Measurements from ENCODE around the gene SFRP4. TPM values are rescaled to one million over a fixed set of nuclear protein-coding genes. Genes with fewer than 3 reads are reported as not detected.
A peak's percentile ranks its signal among the peaks of the same experiment; 100 is the strongest.

SFRP4 gene
- total RNA-seq, 1 donor from 2014 or later: 4.4 TPM

DNA sequence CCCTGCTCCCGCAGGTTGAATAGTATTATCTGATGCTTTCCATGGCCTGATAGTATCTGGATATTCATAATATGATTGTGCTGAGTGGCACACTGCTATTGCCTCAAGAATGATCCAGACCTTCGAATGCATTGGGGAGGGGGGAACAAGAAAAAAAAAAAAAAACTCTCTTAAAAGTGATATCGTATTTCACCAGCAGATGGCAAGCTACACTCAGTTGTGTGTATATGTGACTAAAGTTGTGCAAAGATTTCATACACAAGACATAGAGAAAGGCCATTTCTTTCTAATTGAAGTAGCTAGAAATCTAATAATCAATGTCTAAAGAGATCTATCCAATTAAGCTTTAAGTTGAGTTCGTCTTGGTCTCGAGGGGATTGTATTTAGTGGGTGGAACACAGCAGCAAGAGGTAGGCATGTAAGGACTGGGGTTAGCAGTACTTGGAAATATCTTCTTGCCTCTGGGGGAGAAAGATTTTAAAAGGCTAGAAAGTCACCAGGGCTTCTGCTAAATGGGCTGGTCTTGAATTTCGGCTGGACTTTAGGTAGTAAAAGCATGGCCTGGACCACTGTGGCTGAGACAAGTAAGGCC is 15.3 kb downstream of the SFRP4 start:
- Mint-ChIP-seq H3K27me3 (peaks cover 4% of the 10 kb centered on the region), H3K4me3 (no peak overlapping the region), H3K9me3 (no peaks in the 10 kb centered on the region), H3K27ac (no peak overlapping the region), H3K36me3 (no peaks in the 10 kb centered on the region), H3K4me1 (ENCODE audit: unreplicated experiment) (peaks cover 6% of the 10 kb centered on the region)
- TF ChIP-seq, protein P1, sequence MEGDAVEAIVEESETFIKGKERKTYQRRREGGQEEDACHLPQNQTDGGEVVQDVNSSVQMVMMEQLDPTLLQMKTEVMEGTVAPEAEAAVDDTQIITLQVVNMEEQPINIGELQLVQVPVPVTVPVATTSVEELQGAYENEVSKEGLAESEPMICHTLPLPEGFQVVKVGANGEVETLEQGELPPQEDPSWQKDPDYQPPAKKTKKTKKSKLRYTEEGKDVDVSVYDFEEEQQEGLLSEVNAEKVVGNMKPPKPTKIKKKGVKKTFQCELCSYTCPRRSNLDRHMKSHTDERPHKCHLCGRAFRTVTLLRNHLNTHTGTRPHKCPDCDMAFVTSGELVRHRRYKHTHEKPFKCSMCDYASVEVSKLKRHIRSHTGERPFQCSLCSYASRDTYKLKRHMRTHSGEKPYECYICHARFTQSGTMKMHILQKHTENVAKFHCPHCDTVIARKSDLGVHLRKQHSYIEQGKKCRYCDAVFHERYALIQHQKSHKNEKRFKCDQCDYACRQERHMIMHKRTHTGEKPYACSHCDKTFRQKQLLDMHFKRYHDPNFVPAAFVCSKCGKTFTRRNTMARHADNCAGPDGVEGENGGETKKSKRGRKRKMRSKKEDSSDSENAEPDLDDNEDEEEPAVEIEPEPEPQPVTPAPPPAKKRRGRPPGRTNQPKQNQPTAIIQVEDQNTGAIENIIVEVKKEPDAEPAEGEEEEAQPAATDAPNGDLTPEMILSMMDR (conservative IDR thresholded peaks at IDR 0.05): peak; percentile 81
- DNase-seq (ENCODE audit: extremely low spot score, unreplicated experiment): no peak

DNA sequence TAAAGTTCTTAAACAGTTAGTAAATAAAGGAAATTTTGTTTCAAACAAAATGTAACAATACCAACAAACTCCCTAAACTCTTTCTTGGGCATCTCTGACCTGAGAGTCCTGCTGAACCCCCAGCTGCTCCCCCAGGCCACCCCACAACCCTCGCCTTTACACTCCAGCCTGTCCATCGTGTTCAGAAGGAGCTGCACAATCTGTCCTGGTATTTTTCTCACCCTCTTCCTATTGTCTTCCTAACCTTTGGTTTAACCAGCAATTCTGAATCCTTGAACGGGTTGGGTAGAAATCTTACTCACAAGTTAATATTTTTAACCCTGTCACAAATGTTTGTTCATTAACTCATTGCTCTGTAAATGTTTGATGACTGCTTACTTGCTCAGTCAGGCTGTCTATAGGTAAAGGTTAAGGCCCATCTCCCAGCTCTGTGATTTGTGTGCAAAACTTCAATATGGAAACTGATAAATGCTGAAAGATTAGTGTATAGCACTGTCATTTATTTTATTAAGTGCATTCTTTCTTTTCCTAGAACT is 16.8 kb downstream of the SFRP4 start:
- no peak for DNase-seq (ENCODE audit: extremely low spot score, unreplicated experiment)
- H3K4me3 Mint-ChIP-seq: no peak overlapping the region
- H3K9me3 Mint-ChIP-seq: no peaks in the 10 kb centered on the region
- TF ChIP-seq, protein P1 (conservative IDR thresholded peaks at IDR 0.05): no peak
- no peak overlapping the region for H3K27ac Mint-ChIP-seq
- peaks cover 4% of the 10 kb centered on the region for H3K27me3 Mint-ChIP-seq
- H3K36me3 Mint-ChIP-seq: no peaks in the 10 kb centered on the region
- H3K4me1 Mint-ChIP-seq (ENCODE audit: unreplicated experiment): peaks cover 6% of the 10 kb centered on the region

DNA sequence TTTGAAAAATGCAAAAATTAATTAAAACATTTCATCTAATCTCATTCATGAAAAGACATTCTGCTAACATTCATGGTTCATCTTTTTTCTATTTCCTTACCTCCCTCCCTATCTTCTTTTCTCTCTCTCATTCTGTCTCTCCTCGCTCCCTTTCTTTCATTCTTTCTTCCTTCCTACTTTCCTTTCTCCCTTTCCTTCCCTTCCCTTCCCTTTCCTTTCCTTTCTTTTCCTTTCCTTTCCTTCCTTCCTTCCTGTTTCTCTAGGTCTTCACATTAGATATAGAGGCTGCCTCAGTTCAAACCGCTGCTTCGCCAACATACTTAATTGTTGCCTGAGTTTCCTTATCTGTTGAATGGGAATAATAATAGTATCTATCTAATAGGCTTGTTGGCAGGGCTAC is 21.9 kb downstream of the SFRP4 start:
- Mint-ChIP-seq H3K27ac (no peak overlapping the region), H3K36me3 (no peaks in the 10 kb centered on the region), H3K4me3 (no peak overlapping the region), H3K9me3 (no peaks in the 10 kb centered on the region), H3K4me1 (ENCODE audit: unreplicated experiment) (no peaks in the 10 kb centered on the region), H3K27me3 (no peaks in the 10 kb centered on the region)
- DNase-seq (ENCODE audit: extremely low spot score, unreplicated experiment): no peak
- TF ChIP-seq, protein P1 (conservative IDR thresholded peaks at IDR 0.05): no peak

DNA sequence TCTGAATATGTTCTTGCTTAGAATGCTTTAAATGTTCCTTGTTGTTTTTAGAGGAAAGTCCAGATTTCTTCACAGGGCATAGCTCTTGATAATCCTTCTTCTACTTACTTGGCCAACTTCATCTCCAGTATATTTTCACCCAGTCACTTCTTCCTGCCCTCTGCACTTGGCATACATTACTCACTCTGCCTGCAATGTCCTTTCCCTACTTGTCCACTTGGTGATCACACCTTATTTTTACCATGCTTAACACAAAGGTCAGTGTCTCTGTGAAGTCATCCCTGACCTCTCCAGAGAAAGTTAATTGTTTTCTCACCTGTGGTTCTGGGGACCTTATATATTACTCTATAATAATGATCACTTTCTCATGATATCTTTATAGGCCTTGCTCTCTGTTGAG is 23.3 kb downstream of the SFRP4 start:
- no peak overlapping the region for H3K27ac Mint-ChIP-seq
- DNase-seq (ENCODE audit: extremely low spot score, unreplicated experiment): no peak
- no peak overlapping the region for H3K4me3 Mint-ChIP-seq
- no peaks in the 10 kb centered on the region for H3K27me3 Mint-ChIP-seq
- no peaks in the 10 kb centered on the region for H3K9me3 Mint-ChIP-seq
- TF ChIP-seq, protein P1 (conservative IDR thresholded peaks at IDR 0.05): no peak
- no peaks in the 10 kb centered on the region for H3K4me1 Mint-ChIP-seq (ENCODE audit: unreplicated experiment)
- H3K36me3 Mint-ChIP-seq: no peaks in the 10 kb centered on the region

DNA sequence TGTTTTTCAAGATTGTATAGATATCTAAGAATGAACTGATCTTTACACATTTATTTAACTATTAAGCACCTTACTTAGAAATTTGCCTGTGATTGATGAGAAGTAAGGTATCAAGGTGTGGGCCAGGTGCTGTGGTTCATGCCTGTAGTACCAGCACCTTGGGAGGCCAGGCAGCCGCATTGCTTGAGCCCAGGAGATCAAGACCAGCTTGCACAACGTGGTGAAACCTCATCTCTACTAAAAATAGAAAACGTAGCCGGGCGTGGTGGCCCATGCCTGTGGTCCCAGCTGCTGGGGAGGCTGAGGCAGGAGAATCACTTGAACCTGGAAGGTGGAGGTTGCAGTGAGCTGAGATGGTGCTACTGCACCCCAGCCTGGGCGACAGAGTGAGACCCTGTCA is 34.5 kb downstream of the SFRP4 start:
- H3K27me3 Mint-ChIP-seq: no peaks in the 10 kb centered on the region
- TF ChIP-seq, protein P1 (conservative IDR thresholded peaks at IDR 0.05): no peak
- H3K4me3 Mint-ChIP-seq: no peak overlapping the region
- no peaks in the 10 kb centered on the region for H3K9me3 Mint-ChIP-seq
- H3K36me3 Mint-ChIP-seq: no peaks in the 10 kb centered on the region
- no peak overlapping the region for H3K27ac Mint-ChIP-seq
- H3K4me1 Mint-ChIP-seq (ENCODE audit: unreplicated experiment): no peaks in the 10 kb centered on the region
- no peak for DNase-seq (ENCODE audit: extremely low spot score, unreplicated experiment)

Other genes with a start within 250 kb of the SFRP4 start
- gene GPR141, start 233.1 kb downstream of the SFRP4 start, total RNA-seq (ENCODE audit: low replicate concordance): 0.31 TPM in 1 of 2 replicates, not detected in the other
- 0.14 TPM in 1 of 2 replicates, not detected in the other for gene NME8, start 68.2 kb downstream of the SFRP4 start, total RNA-seq (ENCODE audit: low replicate concordance)
- 0.90 and 6.1 TPM in 2 replicates for gene EPDR1, start 3.8 kb upstream of the SFRP4 start, total RNA-seq (ENCODE audit: low replicate concordance)